Measurements from ENCODE around the gene SNX25. TPM values are rescaled to one million over a fixed set of nuclear protein-coding genes. Genes with fewer than 3 reads are reported as not detected.
A peak's percentile ranks its signal among the peaks of the same experiment; 100 is the strongest.

SNX25 gene
- total RNA-seq, 1 donor from 2014 or later, result 29.5 TPM

GRCh38 chr4:185261946-185262345 lies 52.5 kb downstream of the SNX25 start:
- no peak overlapping the region for H3K4me2 ChIP-seq (ENCODE audit: low read length)
- FAIRE-seq (no peak), DNase-seq (ENCODE audit: low read depth) (no peak)
- H4K20me1 ChIP-seq (ENCODE audit: insufficient read depth, low read length), result no peaks in the 10 kb centered on the region
- no peaks in the 10 kb centered on the region for H3K36me3 ChIP-seq (ENCODE audit: insufficient read depth, low read length)
- peaks cover 42% of the 10 kb centered on the region for H3K4me1 Mint-ChIP-seq (ENCODE audit: low read depth, unreplicated experiment)
- H3K27me3 ChIP-seq (ENCODE audit: insufficient read depth, low read length), result no peaks in the 10 kb centered on the region
- no peak overlapping the region for H3K27ac Mint-ChIP-seq (ENCODE audit: unreplicated experiment)
- H3K36me3 Mint-ChIP-seq (ENCODE audit: low read depth, unreplicated experiment), result peaks cover 6% of the 10 kb centered on the region
- H3K27me3 Mint-ChIP-seq (ENCODE audit: low read depth, unreplicated experiment), result no peaks in the 10 kb centered on the region
- no peaks in the 10 kb centered on the region for H3K9me3 Mint-ChIP-seq (ENCODE audit: unreplicated experiment)
- H3K4me3 ChIP-seq (ENCODE audit: insufficient read depth, low read depth, low read length), result no peak overlapping the region
- H3K4me3 Mint-ChIP-seq (ENCODE audit: unreplicated experiment), result no peak overlapping the region
- TF ChIP-seq CTCF (IDR thresholded peaks at IDR 0.05; ENCODE audit: insufficient read depth, low read depth, low read length) (no peak), EZH2 (IDR thresholded peaks at IDR 0.05; ENCODE audit: insufficient read depth, low read length) (no peak)
- H3K9me3 ChIP-seq (ENCODE audit: insufficient read depth, low read depth, low read length), result no peaks in the 10 kb centered on the region
- H3K27ac ChIP-seq (ENCODE audit: low read depth, low read length), result no peak overlapping the region
- H2AFZ ChIP-seq (ENCODE audit: low read depth, low read length), result no peak overlapping the region
- H3K79me2 ChIP-seq (ENCODE audit: insufficient read depth, low read length), result peaks cover 5% of the 10 kb centered on the region
- H3K4me1 ChIP-seq (ENCODE audit: insufficient read depth, low read length), result peaks cover 20% of the 10 kb centered on the region
- H3K9ac ChIP-seq (ENCODE audit: low read length), result no peak overlapping the region

GRCh38 chr4:185263419-185263818 lies 54.0 kb downstream of the SNX25 start:
- Histone ChIP-seq H3K27me3 (ENCODE audit: insufficient read depth, low read length) (no peaks in the 10 kb centered on the region), H3K27ac (ENCODE audit: low read depth, low read length) (no peak overlapping the region), H3K4me2 (ENCODE audit: low read length) (no peak overlapping the region), H3K4me1 (ENCODE audit: insufficient read depth, low read length) (peaks cover 12% of the 10 kb centered on the region), H3K79me2 (ENCODE audit: insufficient read depth, low read length) (peaks cover 5% of the 10 kb centered on the region), H3K9me3 (ENCODE audit: insufficient read depth, low read depth, low read length) (no peaks in the 10 kb centered on the region), H3K36me3 (ENCODE audit: insufficient read depth, low read length) (no peaks in the 10 kb centered on the region), H3K9ac (ENCODE audit: low read length) (no peak overlapping the region), H2AFZ (ENCODE audit: low read depth, low read length) (no peak overlapping the region), H4K20me1 (ENCODE audit: insufficient read depth, low read length) (no peaks in the 10 kb centered on the region), H3K4me3 (ENCODE audit: insufficient read depth, low read depth, low read length) (no peak overlapping the region)
- H3K27ac Mint-ChIP-seq (ENCODE audit: unreplicated experiment), result no peak overlapping the region
- no peaks in the 10 kb centered on the region for H3K27me3 Mint-ChIP-seq (ENCODE audit: low read depth, unreplicated experiment)
- no peak overlapping the region for H3K4me3 Mint-ChIP-seq (ENCODE audit: unreplicated experiment)
- no peak for TF ChIP-seq CTCF (IDR thresholded peaks at IDR 0.05; ENCODE audit: insufficient read depth, low read depth, low read length)
- H3K9me3 Mint-ChIP-seq (ENCODE audit: unreplicated experiment), result no peaks in the 10 kb centered on the region
- H3K36me3 Mint-ChIP-seq (ENCODE audit: low read depth, unreplicated experiment), result peaks cover 11% of the 10 kb centered on the region
- H3K4me1 Mint-ChIP-seq (ENCODE audit: low read depth, unreplicated experiment), result peaks cover 36% of the 10 kb centered on the region
- FAIRE-seq (no peak), DNase-seq (ENCODE audit: low read depth) (no peak)

GRCh38 chr4:185265942-185266341 lies 56.5 kb downstream of the SNX25 start:
- H3K79me2 ChIP-seq (ENCODE audit: insufficient read depth, low read length), result peaks cover 4% of the 10 kb centered on the region
- Mint-ChIP-seq H3K36me3 (ENCODE audit: low read depth, unreplicated experiment) (peaks cover 14% of the 10 kb centered on the region), H3K4me3 (ENCODE audit: unreplicated experiment) (no peak overlapping the region), H3K4me1 (ENCODE audit: low read depth, unreplicated experiment) (peaks cover 25% of the 10 kb centered on the region), H3K27me3 (ENCODE audit: low read depth, unreplicated experiment) (no peaks in the 10 kb centered on the region), H3K9me3 (ENCODE audit: unreplicated experiment) (no peaks in the 10 kb centered on the region), H3K27ac (ENCODE audit: unreplicated experiment) (peak overlapping the region; percentile 83)
- no peaks in the 10 kb centered on the region for H4K20me1 ChIP-seq (ENCODE audit: insufficient read depth, low read length)
- H2AFZ ChIP-seq (ENCODE audit: low read depth, low read length), result no peak overlapping the region
- no peak overlapping the region for H3K27ac ChIP-seq (ENCODE audit: low read depth, low read length)
- no peaks in the 10 kb centered on the region for H3K9me3 ChIP-seq (ENCODE audit: insufficient read depth, low read depth, low read length)
- peak; percentile 83 for FAIRE-seq
- H3K36me3 ChIP-seq (ENCODE audit: insufficient read depth, low read length), result no peaks in the 10 kb centered on the region
- H3K27me3 ChIP-seq (ENCODE audit: insufficient read depth, low read length), result no peaks in the 10 kb centered on the region
- H3K9ac ChIP-seq (ENCODE audit: low read length), result no peak overlapping the region
- peaks cover 9% of the 10 kb centered on the region for H3K4me1 ChIP-seq (ENCODE audit: insufficient read depth, low read length)
- H3K4me2 ChIP-seq (ENCODE audit: low read length), result no peak overlapping the region
- peak; percentile 75 for DNase-seq (ENCODE audit: low read depth)
- H3K4me3 ChIP-seq (ENCODE audit: insufficient read depth, low read depth, low read length), result no peak overlapping the region
- no peak for TF ChIP-seq CTCF (IDR thresholded peaks at IDR 0.05; ENCODE audit: insufficient read depth, low read depth, low read length)
- no peak for TF ChIP-seq EZH2 (IDR thresholded peaks at IDR 0.05; ENCODE audit: insufficient read depth, low read length)
